ENCODE results near the gene CROCC. TPM values are rescaled to one million over a fixed set of nuclear protein-coding genes. Genes with fewer than 3 reads are reported as not detected.

CROCC gene
- total and polyA plus RNA-seq, 2 experiments from 2014 or later = 14.6 to 30.3 TPM

DNA sequence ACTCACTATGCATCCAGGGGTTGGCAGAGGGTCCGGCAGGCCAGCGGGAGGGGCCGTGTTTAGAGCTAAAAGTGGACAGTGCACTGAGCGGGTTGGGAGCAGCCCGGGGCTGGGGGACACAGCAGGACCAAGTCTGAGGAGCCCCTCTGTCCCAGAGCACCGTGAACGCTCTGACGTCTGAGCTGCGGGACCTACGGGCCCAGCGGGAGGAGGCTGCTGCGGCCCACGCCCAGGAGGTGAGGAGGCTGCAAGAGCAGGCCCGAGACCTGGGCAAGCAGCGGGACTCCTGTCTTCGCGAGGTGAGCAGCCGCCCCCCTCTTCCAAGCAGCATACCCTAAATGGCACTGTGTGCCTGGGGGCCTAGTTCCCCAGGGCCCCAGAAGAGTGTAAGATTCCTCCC lies 32.8 kb downstream of the CROCC start:
- no peak for DNase-seq (ENCODE audit: low read depth in 1 of 2, low spot score in 1 of 2)
- TF ChIP-seq, protein P1, sequence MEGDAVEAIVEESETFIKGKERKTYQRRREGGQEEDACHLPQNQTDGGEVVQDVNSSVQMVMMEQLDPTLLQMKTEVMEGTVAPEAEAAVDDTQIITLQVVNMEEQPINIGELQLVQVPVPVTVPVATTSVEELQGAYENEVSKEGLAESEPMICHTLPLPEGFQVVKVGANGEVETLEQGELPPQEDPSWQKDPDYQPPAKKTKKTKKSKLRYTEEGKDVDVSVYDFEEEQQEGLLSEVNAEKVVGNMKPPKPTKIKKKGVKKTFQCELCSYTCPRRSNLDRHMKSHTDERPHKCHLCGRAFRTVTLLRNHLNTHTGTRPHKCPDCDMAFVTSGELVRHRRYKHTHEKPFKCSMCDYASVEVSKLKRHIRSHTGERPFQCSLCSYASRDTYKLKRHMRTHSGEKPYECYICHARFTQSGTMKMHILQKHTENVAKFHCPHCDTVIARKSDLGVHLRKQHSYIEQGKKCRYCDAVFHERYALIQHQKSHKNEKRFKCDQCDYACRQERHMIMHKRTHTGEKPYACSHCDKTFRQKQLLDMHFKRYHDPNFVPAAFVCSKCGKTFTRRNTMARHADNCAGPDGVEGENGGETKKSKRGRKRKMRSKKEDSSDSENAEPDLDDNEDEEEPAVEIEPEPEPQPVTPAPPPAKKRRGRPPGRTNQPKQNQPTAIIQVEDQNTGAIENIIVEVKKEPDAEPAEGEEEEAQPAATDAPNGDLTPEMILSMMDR (IDR thresholded peaks at IDR 0.05; ENCODE audit: low read depth, low read length) = no peak
- no peaks in the 10 kb centered on the region for H3K27me3 ChIP-seq
- H3K4me3 ChIP-seq = no peak overlapping the region
- H3K4me1 ChIP-seq (ENCODE audit: low read depth) = no peaks in the 10 kb centered on the region
- H3K36me3 ChIP-seq = no peaks in the 10 kb centered on the region
- H3K27ac ChIP-seq = no peak overlapping the region
- H3K9me3 ChIP-seq (ENCODE audit: low read depth) = no peaks in the 10 kb centered on the region

DNA sequence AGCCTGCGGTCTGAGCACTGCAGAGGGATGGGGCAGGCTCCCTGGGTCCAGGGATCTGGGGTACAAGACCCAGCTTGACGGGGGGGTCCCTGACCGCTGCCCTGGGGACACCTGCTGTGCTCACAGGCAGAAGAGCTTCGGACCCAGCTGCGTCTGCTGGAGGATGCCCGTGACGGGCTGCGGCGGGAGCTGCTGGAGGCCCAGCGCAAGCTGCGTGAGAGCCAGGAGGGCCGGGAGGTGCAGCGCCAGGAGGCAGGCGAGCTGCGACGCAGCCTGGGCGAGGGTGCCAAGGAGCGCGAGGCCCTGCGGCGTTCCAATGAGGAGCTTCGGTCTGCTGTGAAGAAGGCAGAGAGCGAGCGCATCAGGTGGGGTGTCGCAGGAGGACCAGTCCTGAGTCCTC lies 33.5 kb downstream of the CROCC start:
- Histone ChIP-seq H3K4me3 (no peak overlapping the region), H3K27ac (no peak overlapping the region), H3K27me3 (no peaks in the 10 kb centered on the region), H3K4me1 (ENCODE audit: low read depth) (no peaks in the 10 kb centered on the region), H3K9me3 (ENCODE audit: low read depth) (no peaks in the 10 kb centered on the region), H3K36me3 (no peaks in the 10 kb centered on the region)
- no peak for DNase-seq (ENCODE audit: low read depth in 1 of 2, low spot score in 1 of 2)
- TF ChIP-seq, protein P1 (IDR thresholded peaks at IDR 0.05; ENCODE audit: low read depth, low read length) = no peak

DNA sequence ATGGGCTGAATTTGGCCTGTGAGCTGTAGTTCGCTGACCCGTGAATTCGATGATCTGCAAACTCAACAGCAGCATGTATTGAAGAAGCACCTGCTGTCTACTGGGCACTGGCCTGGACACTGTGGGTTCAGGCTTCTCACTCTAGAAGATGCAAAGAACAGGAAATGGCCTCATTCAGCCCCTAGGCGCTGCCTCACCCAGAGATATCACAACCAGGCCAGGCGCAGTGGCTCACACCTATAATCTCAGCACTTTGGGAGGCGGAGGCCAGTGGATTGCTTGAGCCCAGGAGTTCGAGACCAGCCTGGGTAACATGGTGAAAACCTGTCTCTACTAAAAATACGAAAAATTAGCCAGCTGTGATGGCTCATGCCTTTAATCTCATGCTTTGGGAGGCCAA lies 35.0 kb downstream of the CROCC start:
- Histone ChIP-seq H3K4me1 (ENCODE audit: low read depth) (no peaks in the 10 kb centered on the region), H3K4me3 (no peak overlapping the region), H3K27ac (no peak overlapping the region), H3K27me3 (no peaks in the 10 kb centered on the region), H3K36me3 (no peaks in the 10 kb centered on the region), H3K9me3 (ENCODE audit: low read depth) (no peaks in the 10 kb centered on the region)
- TF ChIP-seq, protein P1 (IDR thresholded peaks at IDR 0.05; ENCODE audit: low read depth, low read length) = no peak
- DNase-seq (ENCODE audit: low read depth in 1 of 2, low spot score in 1 of 2) = no peak

DNA sequence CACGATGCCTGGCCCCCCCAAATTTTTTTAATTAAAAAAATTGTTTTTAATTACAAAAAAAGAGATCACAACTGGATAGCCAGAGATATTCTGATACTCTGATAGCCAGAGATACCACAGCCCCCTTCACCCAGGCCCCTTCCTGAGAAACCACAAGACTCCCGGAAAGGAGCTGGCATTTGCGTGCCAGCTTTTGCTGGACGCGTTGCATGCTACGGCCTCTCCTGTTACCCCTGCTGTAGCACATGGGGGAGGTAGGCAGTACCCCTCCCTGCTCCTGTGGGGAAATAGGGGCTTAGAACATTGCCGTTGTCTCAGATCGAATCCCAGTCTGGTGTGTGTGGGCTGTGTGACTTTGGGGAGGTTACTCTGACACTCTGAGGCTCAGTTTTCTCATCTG lies 36.0 kb downstream of the CROCC start:
- no peaks in the 10 kb centered on the region for H3K36me3 ChIP-seq
- no peak for DNase-seq (ENCODE audit: low read depth in 1 of 2, low spot score in 1 of 2)
- TF ChIP-seq, protein P1 (IDR thresholded peaks at IDR 0.05; ENCODE audit: low read depth, low read length) = no peak
- no peak overlapping the region for H3K4me3 ChIP-seq
- no peaks in the 10 kb centered on the region for H3K9me3 ChIP-seq (ENCODE audit: low read depth)
- H3K27ac ChIP-seq = no peak overlapping the region
- H3K4me1 ChIP-seq (ENCODE audit: low read depth) = no peaks in the 10 kb centered on the region
- no peaks in the 10 kb centered on the region for H3K27me3 ChIP-seq

DNA sequence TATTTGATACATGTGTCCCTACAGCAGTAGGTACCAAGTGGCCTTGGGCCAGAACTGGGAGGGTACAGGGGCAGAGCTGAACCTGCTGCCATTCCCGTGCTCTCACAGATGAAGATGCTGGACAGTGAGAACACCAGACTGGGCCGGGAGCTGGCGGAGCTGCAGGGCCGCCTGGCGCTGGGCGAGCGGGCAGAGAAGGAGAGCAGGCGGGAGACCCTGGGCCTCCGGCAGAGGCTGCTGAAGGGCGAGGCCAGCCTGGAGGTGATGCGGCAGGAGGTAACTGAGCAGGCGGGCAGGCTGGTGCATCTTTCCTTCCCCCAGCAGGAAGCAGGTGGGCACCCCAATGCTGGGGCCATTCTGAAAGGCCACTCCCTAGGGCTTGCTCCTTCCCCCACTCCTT lies 36.7 kb downstream of the CROCC start:
- H3K27ac ChIP-seq = no peak overlapping the region
- no peaks in the 10 kb centered on the region for H3K4me1 ChIP-seq (ENCODE audit: low read depth)
- no peaks in the 10 kb centered on the region for H3K36me3 ChIP-seq
- H3K9me3 ChIP-seq (ENCODE audit: low read depth) = no peaks in the 10 kb centered on the region
- TF ChIP-seq, protein P1 (IDR thresholded peaks at IDR 0.05; ENCODE audit: low read depth, low read length) = no peak
- DNase-seq (ENCODE audit: low read depth in 1 of 2, low spot score in 1 of 2) = no peak
- H3K4me3 ChIP-seq = no peak overlapping the region
- H3K27me3 ChIP-seq = no peaks in the 10 kb centered on the region

Data from cardiac muscle cell (in vitro differentiated cells and primary cell).